Stimulated activated naive CD4-positive, alpha-beta T cell (primary cell): ENCODE results near the gene ANKRD36.
"Not testable (repeated sequence)": the region's sequence is repeated elsewhere in the genome, so short reads cannot be mapped to it uniquely, and the experiment has no call there.

Source experiments
- DNase-seq, 6 experiments: peaks; one replicate each; lab custom pipeline; 2025; lab: John Stamatoyannopoulos, UW

The ANKRD36 gene

DNA sequence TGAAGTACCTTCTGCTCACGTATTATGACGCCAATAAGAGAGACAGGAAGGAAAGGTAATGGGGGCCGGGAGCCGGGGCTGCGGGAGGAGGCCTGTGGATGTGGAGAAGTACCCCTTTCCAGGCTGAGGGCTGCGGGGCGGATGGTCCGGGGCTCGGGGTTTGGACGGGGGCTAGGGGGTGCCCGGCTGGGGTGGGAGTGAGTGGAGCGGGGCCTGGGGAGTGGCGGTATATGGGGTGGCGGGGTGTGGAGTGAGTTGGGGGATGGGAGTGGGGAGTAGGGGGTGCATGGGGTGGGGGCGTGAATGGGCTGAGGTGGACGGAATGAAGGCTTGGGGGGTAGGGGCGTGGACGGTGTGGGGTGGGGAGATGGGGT lies 916 bp downstream of the ANKRD36 start:
- not testable (repeated sequence) for DNase-seq

DNA sequence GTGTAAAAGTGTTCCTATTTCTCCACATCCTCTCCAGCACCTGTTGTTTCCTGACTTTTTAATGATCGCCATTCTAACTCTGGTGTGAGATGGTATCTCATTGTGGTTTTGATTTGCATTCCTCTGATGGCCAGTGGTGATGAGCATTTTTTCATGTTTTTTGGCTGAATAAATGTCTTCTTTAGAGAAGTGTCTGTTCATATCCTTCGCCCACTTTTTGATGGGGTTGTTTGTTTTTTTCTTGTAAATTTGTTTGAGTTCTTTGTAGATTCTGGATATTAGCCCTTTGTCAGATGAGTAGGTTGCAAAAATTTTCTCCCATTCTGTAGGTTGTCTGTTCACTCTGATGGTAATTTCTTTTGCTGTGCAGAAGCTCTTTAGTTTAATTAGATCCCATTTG lies 16.1 kb downstream of the ANKRD36 start:
- DNase-seq: not testable (repeated sequence)

- not testable (repeated sequence) for DNase-seq
Observed at GRCh38 chr2:97144016-97144415, 31.1 kb downstream of the ANKRD36 start.

- not testable (repeated sequence) for DNase-seq
Observed at GRCh38 chr2:97166548-97166947, 53.6 kb downstream of the ANKRD36 start.

DNA sequence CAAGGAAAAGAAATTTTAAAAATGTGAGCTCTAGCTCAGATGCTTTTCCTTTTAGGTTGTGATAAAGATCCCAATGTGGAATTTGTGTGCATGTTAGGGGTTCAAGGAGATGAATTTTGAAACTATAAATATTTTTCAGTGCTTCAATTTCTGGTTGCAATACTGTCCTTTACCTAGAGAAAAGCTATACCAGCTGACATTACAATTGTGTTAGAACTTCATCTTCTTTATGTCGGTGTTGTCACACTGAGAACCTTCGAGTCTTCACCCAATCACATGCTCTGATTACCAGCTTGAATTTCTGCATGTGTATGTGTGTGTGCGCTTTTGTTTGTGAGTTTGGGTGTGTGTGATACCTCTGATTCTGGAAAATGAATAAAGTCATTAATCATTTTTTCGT lies 55.0 kb downstream of the ANKRD36 start:
- not testable (repeated sequence) for DNase-seq

DNA sequence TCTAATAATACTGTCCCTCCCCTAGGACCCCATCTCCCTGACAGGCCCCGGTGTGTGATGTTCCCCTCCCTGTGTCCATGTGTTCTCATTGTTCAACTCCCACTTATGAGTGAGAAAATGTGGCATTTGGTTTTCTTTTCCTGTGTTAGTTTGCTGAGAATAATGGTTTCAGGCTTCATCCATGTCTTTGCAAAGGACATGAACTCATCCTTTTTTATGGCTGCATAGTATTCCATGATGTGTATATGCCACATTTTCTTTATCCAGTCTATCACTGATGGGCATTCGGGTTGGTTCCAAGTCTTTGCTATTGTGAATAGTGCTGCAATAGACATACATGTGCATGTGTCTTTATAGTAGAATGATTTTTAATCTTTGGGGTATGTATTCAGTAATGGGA lies 55.6 kb downstream of the ANKRD36 start:
- DNase-seq: not testable (repeated sequence)

- DNase-seq: not testable (repeated sequence)
Observed at GRCh38 chr2:97180391-97180790, 67.4 kb downstream of the ANKRD36 start.

DNA sequence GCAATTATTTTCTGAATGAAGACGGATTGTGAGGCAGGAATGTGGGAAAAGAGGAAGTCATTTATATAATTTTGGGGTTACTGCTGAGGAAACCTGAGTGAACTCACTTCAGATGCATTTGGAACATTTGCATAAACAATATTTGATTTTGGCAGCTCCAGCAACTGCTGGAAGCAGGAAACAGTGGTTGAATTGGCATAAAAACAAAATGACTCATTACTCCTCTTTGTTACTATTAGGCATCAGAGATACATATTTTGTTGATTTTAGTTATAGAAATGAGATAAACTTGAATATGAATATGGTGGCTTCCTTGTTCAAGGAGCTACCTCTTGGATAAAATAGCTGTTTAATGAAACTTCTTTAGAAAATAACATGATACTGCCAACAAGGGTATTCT lies 82.4 kb downstream of the ANKRD36 start:
- DNase-seq: not testable (repeated sequence)

DNA sequence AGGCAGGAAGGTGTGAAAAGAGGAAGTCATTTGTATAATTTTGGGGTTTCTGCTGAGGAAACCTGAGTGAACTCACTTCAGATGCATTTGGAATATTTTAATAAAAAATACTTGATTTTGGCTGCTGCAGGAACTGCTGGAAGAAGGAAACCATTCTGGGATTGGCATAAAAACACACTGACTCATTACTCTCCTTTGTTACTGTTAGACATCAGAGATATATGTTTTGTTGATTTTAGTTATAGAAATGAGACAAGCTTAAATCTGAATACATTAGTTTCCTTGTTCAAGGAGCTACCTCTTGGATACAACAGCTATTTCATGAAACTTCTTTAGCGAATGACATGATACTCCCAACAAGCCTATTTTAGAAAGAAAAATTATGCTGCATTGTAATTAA lies 84.3 kb downstream of the ANKRD36 start:
- not testable (repeated sequence) for DNase-seq

DNA sequence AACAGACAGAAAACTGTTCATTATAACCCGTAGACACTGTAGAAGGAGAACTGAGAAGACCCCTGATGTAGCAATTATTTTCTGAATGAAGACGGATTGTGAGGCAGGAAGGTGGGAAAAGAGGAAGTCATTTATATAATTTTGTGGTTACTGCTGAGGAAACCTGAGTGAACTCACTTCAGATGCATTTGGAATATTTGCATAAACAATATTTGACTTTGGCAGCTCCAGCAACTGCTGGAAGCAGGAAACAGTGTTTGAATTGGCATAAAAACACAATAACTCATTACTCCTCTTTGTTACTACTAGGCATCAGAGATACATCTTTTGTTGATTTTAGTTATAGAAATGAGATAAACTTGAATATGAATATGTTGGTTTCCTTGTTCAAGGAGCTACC lies 87.9 kb downstream of the ANKRD36 start:
- not testable (repeated sequence) for DNase-seq

DNA sequence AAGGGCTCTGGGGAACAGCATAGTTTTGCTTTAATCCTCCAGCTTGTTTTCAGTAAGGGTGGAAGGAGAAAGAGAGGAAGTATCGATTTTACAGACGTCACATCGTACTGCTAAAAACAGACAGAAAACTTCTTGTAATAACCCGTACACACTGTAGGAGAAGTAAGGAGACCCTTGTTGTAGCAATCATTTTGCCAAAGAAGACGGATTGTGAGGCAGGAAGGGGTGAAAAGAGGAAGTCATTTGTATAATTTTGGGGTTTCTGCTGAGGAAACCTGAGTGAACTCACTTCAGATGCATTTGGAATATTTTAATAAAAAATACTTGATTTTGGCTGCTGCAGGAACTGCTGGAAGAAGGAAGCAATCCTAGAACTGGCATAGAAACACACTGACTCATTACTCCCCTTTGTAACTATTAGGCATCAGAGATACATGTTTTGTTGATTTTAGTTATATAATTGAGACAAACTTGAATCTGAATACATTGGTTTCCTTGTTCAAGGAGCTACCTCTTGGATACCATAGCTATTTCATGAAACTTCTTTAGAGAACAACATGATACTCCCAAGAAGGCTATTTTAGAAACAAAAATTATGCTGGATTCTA lies 89.8 kb downstream of the ANKRD36 start:
- DNase-seq: not testable (repeated sequence)

DNA sequence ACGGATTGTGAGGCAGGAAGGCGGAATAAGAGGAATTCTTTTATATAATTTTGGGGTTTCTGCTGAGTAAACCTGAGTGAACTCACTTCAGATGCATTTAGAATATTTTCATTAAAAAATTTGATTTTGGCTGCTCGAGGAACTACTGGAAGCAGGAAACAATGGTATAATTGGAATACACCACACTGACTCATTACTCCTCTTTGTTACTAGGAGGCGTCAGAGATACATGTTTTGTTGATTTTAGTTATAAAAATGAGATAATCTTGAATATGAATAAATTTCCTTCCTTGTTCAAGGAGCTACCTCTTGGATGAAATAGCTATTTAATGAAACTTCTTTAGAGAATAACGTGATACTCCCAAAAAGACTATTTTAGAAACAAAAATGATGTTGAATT lies 97.4 kb downstream of the ANKRD36 start:
- DNase-seq: no peak

GRCh38 chr2:97215025-97215424 lies 102.1 kb downstream of the ANKRD36 start:
- not testable (repeated sequence) for DNase-seq

GRCh38 chr2:97230848-97231585 lies 118.1 kb downstream of the ANKRD36 start:
- DNase-seq: not testable (repeated sequence)

DNA sequence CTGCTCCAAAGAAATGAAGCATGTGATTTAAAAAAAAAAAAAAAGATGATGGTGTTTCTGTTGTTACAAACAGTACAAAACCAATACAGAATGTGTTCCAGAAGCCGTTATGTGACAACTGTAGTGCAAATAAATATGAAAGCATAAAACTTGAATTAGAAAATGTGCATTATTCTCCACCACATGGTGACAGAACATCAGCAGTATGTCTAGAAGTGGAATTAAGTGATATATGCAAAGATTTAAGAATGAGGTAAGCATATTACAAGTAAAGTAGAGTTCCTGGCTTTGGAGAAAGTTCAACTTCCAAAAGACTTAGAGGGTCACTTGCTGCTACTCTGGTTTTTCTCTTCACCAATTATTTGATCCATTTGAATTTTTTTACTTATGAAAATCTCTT lies 120.0 kb downstream of the ANKRD36 start:
- DNase-seq: not testable (repeated sequence)

GRCh38 chr2:97233660-97234295 lies 120.8 kb downstream of the ANKRD36 start:
- DNase-seq: not testable (repeated sequence)

- DNase-seq: not testable (repeated sequence)
Observed at GRCh38 chr2:97261192-97261591, 148.2 kb downstream of the ANKRD36 start.

DNA sequence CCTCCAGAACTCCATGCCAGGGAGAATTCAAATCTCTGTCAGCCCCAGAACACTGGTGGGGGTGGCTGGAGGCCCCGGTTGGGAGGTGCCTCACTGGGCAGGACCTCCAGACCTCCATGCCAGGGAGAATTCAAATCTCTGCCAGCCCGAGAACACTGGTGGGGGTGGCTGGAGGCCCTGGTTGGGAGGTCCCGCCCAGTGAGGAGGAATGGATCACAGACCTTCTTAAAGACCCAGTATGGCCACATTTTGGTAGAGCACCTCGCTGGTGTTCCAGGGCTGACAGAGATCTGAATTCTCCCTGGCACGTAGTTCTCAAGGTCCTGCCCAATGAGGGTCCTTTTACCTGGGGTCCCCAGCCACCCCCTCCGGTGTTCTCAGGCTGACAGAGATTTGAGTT lies 153.5 kb downstream of the ANKRD36 start:
- not testable (repeated sequence) for DNase-seq

DNA sequence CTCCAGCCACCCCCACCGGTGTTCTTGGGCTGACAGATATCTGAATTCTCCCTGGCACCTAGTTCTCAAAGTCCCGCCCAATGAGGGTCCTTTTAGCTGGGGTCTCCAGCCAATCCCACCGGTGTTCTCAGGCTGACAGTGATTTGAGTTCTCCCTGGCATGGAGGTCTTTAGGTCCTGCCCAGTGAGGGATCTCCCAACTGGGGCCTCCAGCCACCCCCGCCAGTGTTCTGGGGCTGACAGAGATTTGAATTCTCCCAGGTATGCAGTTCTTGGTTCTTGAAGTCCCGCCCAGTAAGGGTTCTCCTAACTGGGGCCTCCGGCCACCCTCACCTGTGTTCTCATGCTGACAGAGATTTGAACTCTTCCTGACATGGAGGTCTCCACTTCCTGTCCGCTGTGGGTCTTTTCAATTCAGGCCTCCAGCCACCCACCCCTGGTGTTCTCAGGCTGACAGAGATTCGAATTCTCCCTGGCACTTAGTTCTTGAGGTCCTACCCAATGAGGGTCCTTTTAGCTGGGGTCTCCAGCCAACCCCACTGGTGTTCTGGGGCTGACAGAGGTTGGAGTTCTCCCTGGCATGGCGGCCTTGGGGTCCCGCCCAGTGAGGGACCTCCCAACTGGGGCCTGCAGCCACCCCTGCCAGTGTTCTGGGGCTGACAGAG lies 154.6 kb downstream of the ANKRD36 start:
- DNase-seq: no peak

- DNase-seq: not testable (repeated sequence)
Observed at GRCh38 chr2:97268075-97268591, 155.2 kb downstream of the ANKRD36 start.

GRCh38 chr2:97276232-97276798 lies 163.4 kb downstream of the ANKRD36 start:
- not testable (repeated sequence) for DNase-seq

DNA sequence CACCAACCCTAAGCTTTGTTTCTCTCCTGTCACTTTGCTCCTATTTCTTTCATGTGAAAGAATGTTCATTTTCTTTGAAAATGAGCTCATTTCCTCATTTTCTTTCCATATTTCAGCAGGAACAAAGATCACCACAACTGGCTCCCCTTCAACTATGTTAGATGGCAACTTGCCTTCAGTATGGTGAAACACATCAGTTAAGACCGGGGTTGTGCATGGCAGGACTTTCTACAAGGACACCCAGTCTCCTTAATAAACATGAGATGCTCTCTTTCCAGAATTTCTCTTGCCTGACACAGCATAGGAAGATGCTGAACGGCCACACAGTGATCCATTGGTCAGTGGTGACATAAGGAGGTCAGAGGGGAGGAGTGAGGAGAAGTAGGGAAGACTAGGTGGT lies 172.2 kb downstream of the ANKRD36 start:
- DNase-seq: not testable (repeated sequence)
